NCI-H1417 (cell line): ENCODE measurements around the gene RALGAPB.

Source experiments
- DNase-seq, 3 experiments: peaks; one replicate each; lab custom pipeline; 2025; lab: John Stamatoyannopoulos, UW

Gene RALGAPB

DNA sequence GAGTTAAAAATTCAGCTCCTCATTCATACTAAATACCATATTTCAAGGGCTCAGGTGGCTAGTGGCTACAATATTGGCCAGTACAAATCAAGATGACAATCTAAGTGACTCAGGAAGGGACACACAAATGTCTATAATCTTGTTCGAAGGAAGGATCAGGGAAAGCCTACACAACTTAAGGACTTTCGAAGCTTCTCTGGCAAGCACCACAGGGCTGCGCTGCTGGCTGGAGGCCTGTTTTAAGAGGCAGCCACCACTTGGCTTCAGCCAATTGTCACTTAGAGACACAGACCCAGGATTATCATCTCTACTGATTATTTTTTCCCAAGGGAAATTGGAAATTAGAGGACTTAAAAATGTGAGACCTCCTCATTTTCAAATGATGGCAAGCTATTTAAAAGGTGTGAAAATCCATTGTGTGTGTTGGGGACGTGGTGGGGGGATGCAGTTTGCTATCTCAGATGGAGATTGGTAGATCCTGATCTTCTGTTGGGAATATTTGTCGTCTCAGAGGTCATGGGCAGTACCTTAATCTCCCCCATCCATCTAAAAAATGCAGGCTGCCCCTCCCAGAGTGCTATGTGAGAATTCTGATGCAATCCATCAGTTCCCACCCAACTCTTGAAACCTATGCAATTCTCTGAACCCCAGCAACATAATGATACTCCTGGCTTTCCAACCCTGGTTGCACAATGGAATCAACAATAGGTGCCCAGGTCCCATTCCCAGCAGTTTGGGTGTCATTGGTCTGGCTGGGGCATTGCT lies 140.3 kb downstream of the RALGAPB start:
- no peak for DNase-seq

GRCh38 chr20:38615283-38615682 lies 142.6 kb downstream of the RALGAPB start:
- no peak for DNase-seq

DNA sequence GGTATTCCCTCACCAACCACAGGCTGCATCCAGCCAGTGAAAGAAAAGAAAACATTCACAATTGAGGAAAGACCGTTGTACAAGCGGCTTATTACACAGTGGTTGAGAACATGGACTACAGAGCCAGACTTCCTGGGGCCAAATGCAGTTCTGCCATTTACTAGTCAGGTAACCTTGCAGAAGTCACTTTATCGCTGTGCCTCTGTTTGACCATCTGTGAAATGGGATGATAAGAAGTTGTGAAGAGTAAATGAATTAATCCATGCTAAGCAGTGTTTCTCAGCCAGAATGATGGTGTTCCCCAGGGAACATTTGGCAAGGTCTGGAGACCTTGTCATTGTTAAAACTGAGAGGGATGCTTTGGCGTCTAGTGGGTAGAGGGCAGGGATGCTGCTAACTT lies 143.8 kb downstream of the RALGAPB start:
- no peak for DNase-seq

GRCh38 chr20:38617011-38617829 lies 144.6 kb downstream of the RALGAPB start:
- no peak for DNase-seq

- no peak for DNase-seq
Observed at GRCh38 chr20:38617830-38618196, 145.2 kb downstream of the RALGAPB start.

- DNase-seq: peak in 1 of 3 experiments; percentile 25
Observed at GRCh38 chr20:38620441-38620840, 147.8 kb downstream of the RALGAPB start.

DNA sequence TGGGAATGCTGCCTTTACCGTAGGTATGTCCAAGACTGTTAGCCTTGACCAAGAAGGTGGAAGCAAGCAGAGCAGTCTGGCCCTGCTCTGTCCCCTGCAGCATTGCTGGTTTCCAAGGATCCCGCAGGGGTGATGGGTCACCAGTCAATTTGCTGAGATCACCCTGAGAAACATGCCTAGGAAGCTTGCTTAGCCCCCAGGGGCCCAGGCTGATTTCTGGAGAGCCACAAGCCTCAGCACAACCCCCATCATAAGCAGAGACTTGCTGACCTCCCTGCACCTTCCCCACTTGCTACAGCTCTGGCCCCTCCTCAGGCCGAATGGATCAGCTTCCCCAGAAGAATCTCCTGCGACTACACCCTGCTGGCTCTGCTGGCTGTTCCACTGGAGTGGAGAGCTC lies 150.4 kb downstream of the RALGAPB start:
- DNase-seq: no peak

- no peak for DNase-seq
Observed at GRCh38 chr20:38624084-38624483, 151.4 kb downstream of the RALGAPB start.

DNA sequence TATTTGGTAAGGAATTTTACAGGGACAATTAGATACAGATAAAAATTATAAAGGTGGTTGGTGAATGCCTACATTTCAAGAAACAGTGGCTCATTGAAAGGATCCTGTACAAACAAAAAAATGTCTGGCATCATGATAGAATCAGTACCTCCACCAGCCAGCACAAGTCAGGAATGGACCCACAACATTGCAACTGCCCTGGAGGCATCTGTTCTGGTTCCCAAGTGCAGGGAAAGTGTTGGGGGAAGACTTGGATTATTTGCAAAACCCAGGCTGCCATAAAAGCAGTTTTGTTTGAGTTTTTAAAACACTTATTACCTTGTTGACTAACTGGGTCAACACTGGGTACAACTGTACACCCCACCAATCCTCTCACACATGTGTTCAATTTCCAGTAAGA lies 153.3 kb downstream of the RALGAPB start:
- no peak for DNase-seq

- DNase-seq: no peak
Observed at GRCh38 chr20:38626921-38627659, 154.4 kb downstream of the RALGAPB start.
